RCC 7860 (cell line): ENCODE data around the gene DNAJC17.

Experiments
- DNase-seq: peaks from one replicate; pipeline ENCODE4 v3.0.0-alpha.2; 2015; ENCODE audit warnings: low spot score
- FAIRE-seq: peaks from 2 replicates; lab custom pipeline; 2012; peaks lifted over from hg19 to GRCh38; lab: Jason Lieb, UNC

Gene DNAJC17

DNA sequence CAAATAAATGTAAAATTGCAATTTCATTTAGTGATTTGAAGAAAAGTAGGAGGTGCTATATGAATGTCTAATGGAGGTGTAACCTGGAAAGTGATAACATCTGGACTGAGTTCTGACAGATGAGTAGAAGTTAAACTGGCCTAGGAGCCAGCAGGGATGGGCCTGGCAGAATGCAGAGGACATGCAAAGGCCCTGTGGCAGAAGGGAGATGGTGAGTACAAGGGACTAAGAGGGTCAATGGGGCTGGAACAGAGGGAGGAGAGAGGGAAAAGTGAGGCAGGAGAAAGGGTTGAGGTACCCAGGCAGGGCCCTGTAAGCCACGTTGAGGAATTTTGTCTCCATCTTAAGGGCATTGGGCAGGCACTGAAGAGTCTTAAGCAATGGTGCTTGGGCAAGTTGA lies 24.6 kb upstream of the DNAJC17 start:
- DNase-seq (no peak), FAIRE-seq (no peak)

DNA sequence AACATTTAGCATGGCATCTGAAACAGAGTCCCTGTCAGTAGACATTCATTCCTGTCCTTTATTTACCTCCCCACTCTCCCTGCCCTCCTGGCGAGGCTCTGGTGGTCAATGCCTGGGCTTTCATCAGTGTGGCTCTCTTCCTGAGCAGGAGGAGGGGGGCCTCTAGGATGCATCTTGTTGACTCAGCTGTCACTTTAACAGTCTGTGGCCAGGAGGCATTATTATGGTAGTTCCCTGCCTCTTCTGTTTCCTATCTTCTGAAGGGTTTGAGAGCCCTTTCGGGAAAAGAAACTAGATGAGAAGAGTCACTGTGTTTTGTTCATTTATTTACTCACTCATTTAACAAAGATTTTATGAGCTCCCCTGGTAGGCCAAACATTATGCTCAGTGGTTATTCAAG lies 23.6 kb upstream of the DNAJC17 start:
- FAIRE-seq = no peak
- DNase-seq = no peak

DNA sequence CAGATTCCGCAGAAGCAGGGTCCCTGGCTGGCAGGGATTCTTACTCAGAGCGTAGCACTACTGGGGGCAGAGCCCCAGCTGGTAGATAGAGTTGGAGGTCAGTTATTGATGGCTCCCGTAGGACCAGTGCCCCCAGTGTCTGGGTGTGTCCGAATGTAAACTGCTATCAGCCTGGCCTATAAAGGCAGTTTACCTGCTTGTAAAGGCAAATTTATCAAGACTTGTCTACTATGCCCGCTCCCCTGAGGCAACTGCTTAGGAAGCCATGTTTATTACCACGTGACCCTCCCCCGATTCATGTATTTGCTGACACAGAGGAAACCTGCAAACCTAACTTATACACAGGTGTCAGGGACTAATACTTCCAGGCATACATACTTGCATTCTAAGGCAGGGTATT lies 21.8 kb upstream of the DNAJC17 start:
- FAIRE-seq (no peak), DNase-seq (no peak)

DNA sequence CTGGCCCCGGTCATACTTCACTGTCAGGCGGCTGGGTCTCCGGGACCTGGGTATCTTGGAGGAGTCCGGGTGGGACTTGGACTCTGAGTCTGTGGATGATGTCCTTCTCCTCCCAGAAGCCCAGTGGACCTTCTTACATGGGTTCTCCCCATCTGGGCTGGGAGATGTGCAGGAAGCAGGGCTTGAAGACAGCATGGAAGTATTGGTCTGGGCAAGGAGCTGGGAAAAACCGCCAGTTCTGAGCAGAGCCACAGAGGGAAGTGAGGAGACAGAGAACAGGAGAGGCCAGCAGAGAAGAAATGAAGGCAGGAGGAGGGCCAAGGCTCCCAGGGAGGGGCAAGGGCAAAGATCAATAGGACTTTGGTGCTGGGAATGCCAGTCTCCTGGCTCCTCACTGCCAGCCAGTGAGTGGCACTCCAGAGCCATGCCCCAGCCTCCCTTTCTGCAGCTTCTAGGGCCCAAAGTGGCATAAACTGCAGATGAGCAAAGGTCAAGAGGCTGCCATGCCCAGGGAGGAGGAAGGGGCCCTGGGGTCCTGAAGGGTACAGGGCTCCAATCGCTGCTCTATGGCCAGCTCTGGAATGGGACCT lies 21.3 kb upstream of the DNAJC17 start, which contains the start of gene PPP1R14D:
PPP1R14D (minus strand) TSS at position 262 of the 590 bp plus-strand sequence; CDS start at position 195, 67 bp downstream.
- FAIRE-seq (no peak), DNase-seq (no peak)

DNA sequence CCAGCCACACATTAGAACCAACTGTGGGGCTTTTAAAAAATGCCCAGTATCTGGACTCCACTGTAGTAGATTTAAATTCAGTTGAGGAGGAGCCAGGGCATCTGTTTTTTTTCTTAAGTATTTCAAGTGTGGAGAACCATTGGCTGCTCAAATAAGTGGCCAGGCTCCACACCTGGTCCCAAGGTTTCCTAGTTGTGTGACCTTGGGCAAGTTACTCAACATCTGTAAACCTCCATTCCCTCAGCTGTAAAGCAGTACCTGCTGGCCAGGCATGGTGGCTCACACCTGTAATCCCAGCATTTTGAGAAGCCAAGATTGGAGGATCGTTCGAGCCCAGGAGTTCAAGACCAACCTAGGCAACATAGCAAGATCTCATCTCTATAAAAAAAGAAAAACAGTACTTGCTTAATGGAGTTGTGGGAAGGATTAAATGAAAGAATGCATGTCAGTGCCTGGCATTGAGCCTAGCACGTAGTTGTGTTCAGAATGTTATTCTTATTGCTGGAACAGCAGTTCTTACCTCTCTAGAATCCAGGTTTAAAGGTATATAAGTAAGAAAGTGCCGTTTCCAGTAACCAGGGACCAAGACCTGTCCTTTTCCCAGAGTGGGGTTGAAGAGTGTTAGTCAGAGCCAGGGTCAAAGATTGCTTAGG lies 19.3 kb upstream of the DNAJC17 start:
- DNase-seq (no peak), FAIRE-seq (no peak)

DNA sequence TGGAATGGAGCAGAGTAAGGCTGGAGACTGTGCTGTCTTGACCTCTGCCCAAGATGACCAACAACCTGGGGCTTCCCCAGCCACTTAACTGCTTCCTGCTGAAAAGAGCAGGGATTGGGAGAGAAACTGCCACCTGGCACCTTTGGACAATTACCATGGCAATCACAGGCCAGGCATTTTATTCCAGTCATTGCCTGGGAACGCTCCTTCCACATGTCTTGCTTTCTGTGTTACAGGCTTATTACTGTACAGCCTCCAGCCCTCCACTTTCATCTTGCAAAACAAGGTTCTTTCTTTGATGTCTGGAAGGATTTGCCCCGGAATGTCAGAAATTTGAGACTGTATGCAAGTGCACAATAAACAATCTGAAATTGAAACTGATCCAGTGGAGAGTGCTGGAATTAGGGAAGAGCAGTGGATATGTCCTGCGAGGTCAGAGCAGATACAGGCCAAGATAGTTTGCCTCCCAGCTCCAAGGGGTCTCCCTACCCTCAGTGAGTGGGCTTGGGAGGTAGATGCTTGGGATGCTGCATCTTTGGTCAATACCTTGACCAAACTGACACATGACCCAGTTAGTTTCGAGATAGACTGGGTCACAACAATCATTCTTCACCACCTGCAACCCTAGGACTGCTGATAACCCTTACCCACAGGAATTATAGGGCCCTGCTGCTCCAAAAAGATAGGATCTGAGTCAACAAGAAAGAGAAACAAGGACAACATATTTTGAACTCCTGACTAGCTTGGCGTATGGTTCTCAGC lies 18.6 kb upstream of the DNAJC17 start:
- FAIRE-seq = no peak
- DNase-seq = peak; percentile 14

DNA sequence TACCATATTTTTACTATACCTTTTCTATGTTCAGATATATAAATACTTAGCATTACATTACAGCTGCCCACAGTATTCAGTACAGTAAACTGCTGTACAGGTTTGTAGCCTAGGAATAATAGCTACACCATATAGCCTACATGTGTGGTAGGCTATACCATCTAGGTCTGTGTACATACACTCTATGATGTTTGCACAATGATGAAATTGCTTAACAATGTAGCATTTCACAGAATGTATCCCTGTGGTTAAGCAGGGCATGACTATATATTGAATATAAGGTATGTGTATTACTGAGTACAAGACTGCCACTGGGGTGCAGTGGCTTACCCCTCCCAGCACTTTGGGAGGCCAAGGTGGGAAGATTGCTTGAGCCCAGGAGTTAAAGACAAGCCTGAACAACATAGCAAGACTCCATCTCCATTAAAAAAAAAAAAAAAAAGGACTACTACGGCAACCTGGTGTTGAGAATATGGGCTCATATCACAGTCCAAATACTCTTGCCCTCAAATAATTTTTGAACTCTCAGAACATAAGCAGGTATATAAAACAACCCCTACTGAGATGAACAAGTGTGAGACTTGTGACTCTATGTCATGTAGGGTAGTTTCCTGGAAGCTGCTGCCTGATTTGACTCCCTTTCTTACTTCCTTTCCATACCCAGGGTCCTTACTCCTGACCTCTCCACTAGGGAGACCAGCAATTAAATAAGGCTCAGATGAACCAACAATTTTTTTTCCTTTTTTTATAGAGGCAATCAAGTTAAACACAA lies 16.5 kb upstream of the DNAJC17 start:
- DNase-seq = no peak
- FAIRE-seq = no peak

DNA sequence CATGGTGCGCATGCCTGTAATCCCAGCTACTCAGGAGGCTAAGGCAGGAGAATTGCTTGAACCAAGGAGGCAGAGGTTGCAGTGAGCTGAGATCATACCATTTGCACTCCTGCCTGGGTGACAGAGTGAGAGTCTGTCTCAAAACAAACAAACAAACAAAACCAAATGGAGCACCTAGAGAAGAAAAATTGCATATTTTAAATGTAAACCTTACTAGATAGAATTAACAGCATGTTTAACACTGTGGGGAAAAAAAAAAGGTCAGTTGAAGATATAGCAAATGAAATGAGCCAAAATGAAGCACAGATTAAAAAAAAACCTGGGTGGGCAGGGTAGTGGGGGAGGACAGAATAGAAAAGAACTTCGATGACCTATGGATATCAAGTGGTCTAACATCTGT lies 13.9 kb upstream of the DNAJC17 start:
- FAIRE-seq = no peak
- no peak for DNase-seq

DNA sequence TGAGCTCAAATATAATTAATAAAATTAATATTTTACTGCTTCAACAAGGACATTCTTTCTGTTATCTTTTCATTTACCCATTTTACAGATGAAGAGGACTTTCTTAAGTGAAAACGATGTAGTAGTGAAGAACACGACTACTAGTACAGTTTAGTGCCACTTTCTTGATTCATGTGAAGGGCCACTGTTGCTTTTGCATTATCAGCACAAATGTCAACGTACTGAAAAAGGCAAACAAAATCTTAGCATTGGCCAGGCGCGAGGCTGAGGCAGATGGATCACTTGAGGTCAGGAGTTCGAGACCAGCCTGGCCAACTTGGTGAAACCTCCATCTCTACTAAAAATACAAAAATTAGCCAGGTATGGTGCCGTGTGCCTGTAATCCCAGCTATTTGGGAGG lies 11.8 kb upstream of the DNAJC17 start:
- DNase-seq = no peak

DNA sequence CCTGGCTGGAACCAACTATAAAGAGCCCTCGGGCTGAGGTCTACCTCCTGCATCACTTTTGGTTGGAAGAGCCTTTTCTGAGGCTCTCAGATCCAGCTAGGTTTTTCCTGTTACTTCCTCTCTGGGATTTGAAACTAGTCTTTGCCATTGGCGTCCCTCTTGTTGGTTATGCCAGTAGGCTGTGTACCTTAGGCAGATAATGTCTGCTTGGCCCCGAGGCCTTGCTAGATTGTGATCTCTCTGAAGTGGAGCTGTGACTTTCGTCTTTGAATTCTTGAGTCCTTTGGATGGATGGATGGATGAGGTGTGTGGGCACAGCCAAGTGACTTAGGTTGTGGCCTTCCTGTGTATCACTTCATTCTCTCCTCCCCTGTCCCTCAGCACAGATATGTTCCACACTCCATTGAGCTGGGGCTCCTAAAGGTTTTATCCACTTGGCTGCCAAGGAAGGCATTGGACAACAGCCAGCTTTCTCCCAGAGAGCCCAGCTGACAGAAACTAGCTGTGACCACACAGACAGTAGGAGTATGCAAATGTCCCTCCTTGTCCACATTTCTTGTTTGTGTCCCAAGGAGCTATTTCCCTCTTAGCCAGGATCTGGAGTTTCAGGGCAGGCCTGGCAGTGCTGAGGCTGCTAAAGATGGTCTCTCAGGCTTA lies 7.9 kb upstream of the DNAJC17 start:
- DNase-seq (no peak), FAIRE-seq (no peak)

More for the DNA sequence above, 11.8 kb upstream of the DNAJC17 start:
- no peak for FAIRE-seq

DNA sequence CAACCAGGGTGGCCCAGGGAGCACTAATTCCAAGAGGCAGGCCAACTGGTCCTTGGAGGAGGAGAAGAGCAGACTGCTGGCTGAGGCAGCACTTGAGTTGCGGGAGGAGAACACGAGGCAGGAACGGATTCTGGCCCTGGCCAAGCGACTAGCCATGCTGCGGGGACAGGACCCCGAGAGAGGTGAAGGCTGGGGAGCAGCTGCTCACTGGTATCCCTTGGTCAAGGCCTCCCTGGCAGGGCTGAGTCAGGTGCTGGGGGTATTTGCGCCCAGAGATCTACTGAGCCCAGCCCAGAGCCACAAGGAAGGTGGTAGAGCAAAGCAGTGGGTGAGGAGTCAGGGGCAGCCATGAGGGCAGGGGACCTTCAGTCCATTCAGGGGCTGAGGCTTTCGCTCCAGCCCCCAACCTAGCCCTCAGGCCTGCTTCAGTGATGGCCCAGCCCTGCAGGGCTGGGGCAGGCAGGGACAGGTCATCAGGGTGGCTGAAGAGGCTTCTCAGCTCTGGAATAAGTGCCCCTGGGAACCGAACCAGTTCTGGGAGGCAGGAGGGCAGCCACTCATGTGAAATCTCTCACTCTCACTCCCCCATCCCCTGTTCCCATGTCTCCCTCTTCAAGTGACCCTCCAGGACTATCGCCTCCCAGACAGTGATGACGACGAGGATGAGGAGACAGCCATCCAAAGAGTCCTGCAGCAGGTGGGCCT lies 5.6 kb upstream of the DNAJC17 start:
- no peak for FAIRE-seq

DNA sequence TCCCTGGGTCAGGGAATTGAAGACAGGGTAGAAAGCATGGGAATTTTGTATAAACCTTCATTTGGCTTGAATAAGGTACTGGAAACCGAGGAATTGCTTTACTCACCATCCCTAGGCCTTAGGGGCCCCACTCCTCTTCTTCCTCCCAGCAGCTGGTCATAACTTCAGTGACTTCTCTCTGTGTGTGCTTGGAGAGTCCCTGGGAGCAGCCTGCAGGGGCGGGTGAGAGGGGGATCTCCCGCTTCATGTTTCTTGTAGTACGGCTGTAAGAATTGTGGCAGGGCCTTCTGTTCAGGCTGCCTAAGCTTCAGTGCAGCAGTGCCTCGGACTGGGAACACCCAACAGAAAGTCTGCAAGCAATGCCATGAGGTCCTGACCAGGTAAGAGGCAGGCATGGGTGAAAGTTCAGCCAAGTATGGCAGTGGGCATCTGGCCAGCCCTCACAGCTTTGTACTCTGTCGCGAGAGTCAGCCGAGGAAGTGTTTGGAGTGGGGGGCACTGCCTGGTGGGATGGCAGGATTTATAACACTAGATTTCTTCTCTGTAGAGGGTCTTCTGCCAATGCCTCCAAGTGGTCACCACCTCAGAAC lies 1.7 kb upstream of the DNAJC17 start:
- FAIRE-seq = no peak
- DNase-seq = no peak

More for the DNA sequence above, 5.6 kb upstream of the DNAJC17 start:
- no peak for DNase-seq

DNA sequence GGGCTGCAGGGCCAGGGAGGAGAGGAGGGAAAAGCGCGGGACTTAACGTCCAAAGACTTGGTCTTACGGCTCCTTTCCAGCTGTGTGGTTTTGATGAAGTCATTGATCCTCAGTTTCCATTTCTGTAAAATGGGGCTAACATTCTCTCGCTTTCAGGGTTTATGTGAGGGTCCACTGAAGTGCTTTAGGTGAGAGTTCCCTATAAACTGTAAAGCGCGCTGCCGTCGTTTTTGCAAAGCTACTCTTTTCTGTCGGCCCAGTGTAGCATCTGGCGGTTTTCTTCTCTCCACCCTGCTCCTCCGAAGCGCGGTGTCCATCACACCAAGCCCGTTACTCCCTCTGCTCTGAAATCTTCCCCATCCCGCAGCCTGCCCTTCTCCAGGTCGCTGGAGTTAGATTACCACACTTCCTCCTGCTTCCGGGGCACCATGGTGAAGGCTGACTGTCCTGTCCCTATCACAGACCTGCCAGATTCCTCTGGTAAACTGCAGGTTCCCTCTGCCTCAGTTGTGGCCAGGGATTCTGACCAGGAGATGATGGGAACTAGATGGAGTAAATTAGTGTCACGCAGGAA lies 702 bp upstream of the DNAJC17 start:
- FAIRE-seq (no peak), DNase-seq (no peak)

DNA sequence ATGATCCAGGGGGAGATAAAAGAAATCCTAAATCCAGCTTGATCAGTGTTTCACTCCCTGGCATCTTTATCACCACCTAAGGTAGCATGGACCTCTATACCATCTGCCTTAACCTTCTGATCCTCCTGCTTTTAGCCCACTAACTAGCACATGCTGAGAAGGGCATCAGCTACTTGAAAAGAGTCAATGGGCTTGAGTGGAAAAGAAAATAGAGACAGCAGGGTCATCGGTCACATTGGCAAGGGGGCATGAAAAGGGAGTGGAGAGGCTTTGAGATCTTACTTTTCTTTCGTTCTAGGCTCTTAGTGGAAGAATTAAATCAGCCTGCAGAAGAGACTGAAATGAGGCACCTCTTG lies 623 bp downstream of the DNAJC17 start:
- FAIRE-seq (no peak), DNase-seq (no peak)

DNA sequence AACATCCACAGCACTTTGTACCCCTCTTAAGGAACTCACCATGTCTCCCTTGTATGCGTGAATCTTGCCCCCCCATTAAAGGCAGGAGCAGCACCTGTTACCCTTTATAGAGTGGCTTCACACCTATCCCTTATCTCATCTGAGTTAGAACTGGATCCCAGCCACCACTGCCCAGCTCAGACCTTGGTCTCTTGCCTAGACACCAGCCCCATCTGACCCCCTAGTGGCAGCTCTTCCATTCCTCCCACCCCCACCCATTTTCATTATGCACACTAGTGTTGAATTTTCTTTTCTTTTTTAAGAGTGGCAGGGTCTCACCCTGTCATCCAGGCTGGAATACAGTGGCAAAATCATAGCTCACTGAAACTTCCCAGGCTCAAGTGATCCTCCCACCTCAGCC lies 3.6 kb downstream of the DNAJC17 start:
- FAIRE-seq = no peak

DNA sequence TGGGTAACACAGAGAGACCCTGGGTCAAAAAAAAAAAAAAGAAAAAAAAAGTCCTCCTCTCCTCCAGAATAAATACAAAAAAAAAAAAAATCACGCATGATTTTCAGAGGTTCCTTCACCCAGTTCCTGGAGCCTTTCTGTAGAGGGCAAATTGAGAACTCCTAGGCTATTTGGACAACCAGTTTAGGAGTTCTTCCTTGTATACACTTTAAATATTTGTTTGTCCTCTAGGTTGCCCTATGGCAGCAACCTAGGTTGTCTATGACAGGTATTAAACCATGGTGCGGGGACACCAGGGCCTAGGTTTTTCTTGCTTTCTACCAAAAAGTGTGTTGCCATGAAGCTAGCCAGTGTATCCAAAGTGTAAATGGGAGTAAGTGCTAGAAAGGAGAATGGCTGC lies 4.2 kb downstream of the DNAJC17 start:
- FAIRE-seq (no peak), DNase-seq (no peak)

More for the DNA sequence above, 3.6 kb downstream of the DNAJC17 start:
- DNase-seq = no peak

DNA sequence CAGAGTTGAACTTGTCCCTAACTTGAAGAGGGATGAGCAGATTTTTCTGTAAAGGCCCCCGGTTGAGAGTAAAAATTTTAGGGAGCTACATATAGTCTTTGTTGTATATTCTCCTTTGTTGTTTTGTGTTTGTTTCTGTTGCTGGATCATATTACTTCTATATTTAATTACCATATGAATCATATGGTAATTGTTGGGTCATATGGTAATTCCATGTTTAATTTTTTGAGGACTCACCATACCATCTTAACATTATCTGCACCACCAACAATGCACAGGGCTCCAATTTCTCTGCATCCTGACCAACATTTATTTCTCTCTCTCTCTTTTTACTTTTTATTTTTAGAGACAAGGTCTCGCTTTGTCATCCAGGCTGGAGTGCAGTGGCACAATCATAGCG lies 7.8 kb downstream of the DNAJC17 start:
- DNase-seq = no peak
- no peak for FAIRE-seq

DNA sequence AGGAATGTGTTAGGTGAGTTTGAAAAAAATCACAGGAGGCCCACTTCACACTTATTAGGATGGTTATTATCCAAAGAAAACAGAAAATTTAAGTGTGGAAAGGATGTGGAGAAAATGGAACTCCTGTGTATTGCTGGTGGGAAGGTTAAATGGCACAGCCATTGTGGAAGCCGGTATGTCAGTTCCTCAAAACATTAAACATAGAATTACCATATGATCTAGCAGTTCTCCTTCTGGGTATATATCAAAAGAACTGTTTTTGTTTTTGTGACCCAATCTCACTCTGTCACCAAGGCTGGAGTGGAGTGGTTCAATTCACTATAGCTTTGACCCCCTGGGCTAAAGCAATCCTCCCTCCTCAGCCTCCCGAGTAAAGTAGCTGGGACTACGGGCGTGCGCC lies 10.8 kb downstream of the DNAJC17 start:
- FAIRE-seq (no peak), DNase-seq (no peak)

DNA sequence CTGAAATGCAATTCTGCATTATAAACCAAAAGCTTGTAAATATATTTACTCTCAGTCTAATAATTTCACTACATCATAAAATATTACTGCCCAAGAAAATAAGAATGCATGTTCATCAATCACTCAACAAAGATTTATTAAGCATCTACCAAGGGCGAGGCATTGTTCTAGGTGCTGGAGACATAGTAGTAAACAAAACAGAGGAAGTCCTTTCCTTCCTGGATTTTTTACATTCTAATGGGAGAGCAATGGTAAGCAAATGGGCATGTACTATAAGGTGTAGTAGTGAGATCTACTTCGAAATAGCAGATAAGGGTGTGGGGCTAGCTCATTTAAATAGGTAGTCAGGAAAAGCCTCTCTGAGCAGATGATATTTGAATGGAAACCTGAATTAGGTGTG lies 11.2 kb downstream of the DNAJC17 start:
- FAIRE-seq = no peak
- DNase-seq = no peak
